DND-41 (cell line): Measurements from ENCODE around the gene HACD2.

Experiments used
- ATAC-seq: fragments of 200-7000 bp; cut with Tn5 transposase; 3 replicates; pipeline ENCODE4 v1.9.1; 2021; ENCODE audit warnings: low read depth; ENCODE audit not compliant: insufficient read depth
- DNase-seq: peaks from one replicate; pipeline ENCODE4 v3.0.0-alpha.2; 2020
- H2AFZ ChIP-seq: 2 replicates; pipeline ENCODE4 v1.6.0; 2012; ENCODE audit warnings: low read depth, low read length
- H3K27ac ChIP-seq: 2 replicates; pipeline ENCODE4 v1.5.1; 2012; ENCODE audit warnings: low read length, inconsistent platforms
- H3K27me3 ChIP-seq: fragments of 200-600 bp; sonication (generic); 2 replicates; pipeline ENCODE4 v1.6.0; 2012; ENCODE audit warnings: low read length, mild to moderate bottlenecking, inconsistent platforms; ENCODE audit not compliant: insufficient read depth, poor library complexity
- H3K36me3 ChIP-seq: 2 replicates; pipeline ENCODE4 v1.5.1; 2012; ENCODE audit warnings: low read length, inconsistent platforms; ENCODE audit not compliant: insufficient read depth
- H3K4me1 ChIP-seq: 2 replicates; pipeline ENCODE4 v1.5.1; 2012; ENCODE audit warnings: mild to moderate bottlenecking, low read length; ENCODE audit not compliant: insufficient read depth
- H3K4me2 ChIP-seq: 2 replicates; pipeline ENCODE4 v1.6.0; 2012; ENCODE audit warnings: mild to moderate bottlenecking, moderate library complexity, low read length, inconsistent platforms; ENCODE audit not compliant: insufficient read depth
- H3K4me3 ChIP-seq, 2 experiments: fragments of 200-600 bp in 1 of 2; shearing (Covaris generic) in 1 of 2; 2 replicates each; pipeline ENCODE4 v1.5.1; 2012 to 2016; ENCODE audit warnings: inconsistent platforms in 2 of 2, low read length in 2 of 2, mild to moderate bottlenecking in 2 of 2, low read depth in 1 of 2, moderate library complexity in 1 of 2
- H3K79me2 ChIP-seq: 2 replicates; pipeline ENCODE4 v1.6.0; 2012; ENCODE audit warnings: low read length, inconsistent platforms; ENCODE audit not compliant: insufficient read depth
- H3K9ac ChIP-seq: 2 replicates; pipeline ENCODE4 v1.6.0; 2012; ENCODE audit warnings: low read depth, mild to moderate bottlenecking, inconsistent platforms, low read length, moderate library complexity
- H3K9me3 ChIP-seq: 2 replicates; pipeline ENCODE4 v1.5.1; 2012; ENCODE audit warnings: low read length, moderate library complexity, mild to moderate bottlenecking, inconsistent platforms; ENCODE audit not compliant: insufficient read depth, severe bottlenecking
- H4K20me1 ChIP-seq: 2 replicates; pipeline ENCODE4 v1.6.0; 2012; ENCODE audit warnings: low read length; ENCODE audit not compliant: insufficient read depth
- CTCF ChIP-seq: IDR thresholded peaks from 2 replicates; pipeline ENCODE4 v1.5.1; 2012; ENCODE audit warnings: borderline replicate concordance, low read length, moderate library complexity, mild to moderate bottlenecking; ENCODE audit not compliant: poor library complexity, severe bottlenecking; ENCODE audit errors: extremely low read depth
- EZH2 ChIP-seq: IDR thresholded peaks from 3 replicates; pipeline ENCODE4 v1.6.1; 2012; ENCODE audit warnings: borderline replicate concordance, low read depth, mild to moderate bottlenecking, moderate library complexity, low read length, inconsistent platforms; ENCODE audit not compliant: severe bottlenecking

HACD2 gene

GRCh38 chr3:123623346-123623880 lies 38.6 kb upstream of the HACD2 start:
- Histone ChIP-seq H3K27me3 (no peaks in the 10 kb centered on the region), H3K36me3 (no peaks in the 10 kb centered on the region), H3K4me1 (no peaks in the 10 kb centered on the region), H2AFZ (no peak overlapping the region), H3K79me2 (no peaks in the 10 kb centered on the region), H4K20me1 (peaks cover 3% of the 10 kb centered on the region; the same call in 1 of the 2 replicates), H3K4me2 (no peak overlapping the region), H3K9me3 (no peaks in the 10 kb centered on the region), H3K27ac (no peak overlapping the region), H3K9ac (no peak overlapping the region), H3K4me3 (no peak overlapping the region)
- DNase-seq (no peak), ATAC-seq (no peak)
- TF ChIP-seq EZH2 (no peak), CTCF (no peak)

- no peak overlapping the region for H3K27ac ChIP-seq
- H4K20me1 ChIP-seq: peaks cover 3% of the 10 kb centered on the region; the same call in 1 of the 2 replicates
- TF ChIP-seq EZH2 (no peak), CTCF (no peak)
- no peaks in the 10 kb centered on the region for H3K79me2 ChIP-seq
- H3K4me1 ChIP-seq: no peaks in the 10 kb centered on the region
- H3K9ac ChIP-seq: no peak overlapping the region
- no peaks in the 10 kb centered on the region for H3K9me3 ChIP-seq
- no peaks in the 10 kb centered on the region for H3K27me3 ChIP-seq
- DNase-seq (no peak), ATAC-seq (no peak)
- no peak overlapping the region for H3K4me3 ChIP-seq
- H3K36me3 ChIP-seq: no peaks in the 10 kb centered on the region
- no peak overlapping the region for H2AFZ ChIP-seq
- no peak overlapping the region for H3K4me2 ChIP-seq
These were observed 37.9 kb upstream of the HACD2 start for GRCh38 chr3:123622766-123623165.

GRCh38 chr3:123621850-123622189 lies 37.0 kb upstream of the HACD2 start:
- ATAC-seq (no peak), DNase-seq (no peak)
- no peaks in the 10 kb centered on the region for H3K79me2 ChIP-seq
- H3K4me2 ChIP-seq: no peak overlapping the region
- no peak overlapping the region for H2AFZ ChIP-seq
- no peak overlapping the region for H3K9ac ChIP-seq
- H3K27me3 ChIP-seq: no peaks in the 10 kb centered on the region
- H3K36me3 ChIP-seq: no peaks in the 10 kb centered on the region
- no peaks in the 10 kb centered on the region for H3K9me3 ChIP-seq
- H4K20me1 ChIP-seq: peaks cover 3% of the 10 kb centered on the region; the same call in 1 of the 2 replicates
- H3K27ac ChIP-seq: no peak overlapping the region
- no peaks in the 10 kb centered on the region for H3K4me1 ChIP-seq
- TF ChIP-seq EZH2 (no peak), CTCF (no peak)
- H3K4me3 ChIP-seq: no peak overlapping the region
